GM21786 (cell line): ENCODE measurements around the gene SPATA17.
A peak's percentile ranks its signal among the peaks of the same experiment; 100 is the strongest.
"Not testable (repeated sequence)": the region's sequence is repeated elsewhere in the genome, so short reads cannot be mapped to it uniquely, and the experiment has no call there.

Experiments used
- ATAC-seq: cut with Tn5 transposase; IDR thresholded peaks from one replicate; pipeline ENCODE4 v1.9.1; 2021; ENCODE audit not compliant: unreplicated experiment

The SPATA17 gene

GRCh38 chr1:217630711-217631591, at the start of gene SPATA17, which contains the start of gene GPATCH2:
Gene SPATA17 (plus strand): TSS chr1:217631344. CDS start chr1:217631379, 35 bp downstream.
Gene GPATCH2 (minus strand): TSS chr1:217631090. CDS start chr1:217630971, 119 bp downstream.
- ATAC-seq: peak; percentile 98

GRCh38 chr1:217584286-217584811, 46.8 kb upstream of the SPATA17 start:
- not testable (repeated sequence) for ATAC-seq

GRCh38 chr1:217585577-217585976, 45.6 kb upstream of the SPATA17 start:
- no peak for ATAC-seq

- ATAC-seq: no peak
Observed at GRCh38 chr1:217586586-217586985, 44.6 kb upstream of the SPATA17 start.

- ATAC-seq: no peak
Observed at GRCh38 chr1:217590598-217590997, 40.5 kb upstream of the SPATA17 start.

GRCh38 chr1:217599154-217599553, 32.0 kb upstream of the SPATA17 start:
- ATAC-seq: no peak

- ATAC-seq: no peak
Observed at GRCh38 chr1:217602380-217602779, 28.8 kb upstream of the SPATA17 start.

- no peak for ATAC-seq
Observed at GRCh38 chr1:217605390-217605789, 25.8 kb upstream of the SPATA17 start.

GRCh38 chr1:217614200-217614712, 16.9 kb upstream of the SPATA17 start:
- no peak for ATAC-seq

GRCh38 chr1:217617126-217617525, 14.0 kb upstream of the SPATA17 start:
- ATAC-seq: no peak

- ATAC-seq: peak; percentile 100
Observed at GRCh38 chr1:217620814-217621213, 10.3 kb upstream of the SPATA17 start.

GRCh38 chr1:217622042-217622441, 9.1 kb upstream of the SPATA17 start:
- peak; percentile 37 for ATAC-seq

GRCh38 chr1:217626321-217626720, 4.8 kb upstream of the SPATA17 start:
- no peak for ATAC-seq

- ATAC-seq: no peak
Observed at GRCh38 chr1:217627431-217627830, 3.7 kb upstream of the SPATA17 start.

GRCh38 chr1:217642455-217642854, 11.3 kb downstream of the SPATA17 start:
- no peak for ATAC-seq

- ATAC-seq: no peak
Observed at GRCh38 chr1:217647791-217648190, 16.6 kb downstream of the SPATA17 start.

- ATAC-seq: no peak
Observed at GRCh38 chr1:217650674-217651073, 19.5 kb downstream of the SPATA17 start.

GRCh38 chr1:217660353-217661062, 29.4 kb downstream of the SPATA17 start:
- peak; percentile 60 for ATAC-seq

- no peak for ATAC-seq
Observed at GRCh38 chr1:217661407-217661806, 30.3 kb downstream of the SPATA17 start.

- no peak for ATAC-seq
Observed at GRCh38 chr1:217668351-217668940, 37.3 kb downstream of the SPATA17 start.

GRCh38 chr1:217673387-217673786, 42.2 kb downstream of the SPATA17 start:
- no peak for ATAC-seq
